Activated T-cell treated with anti-CD3 and anti-CD28 coated beads, Interleukin-2, amount 50 U/mL, for 48 hours (primary cell): ENCODE results near the gene XPNPEP3.

Experiments
- DNase-seq, 2 experiments: peaks; one replicate each; pipeline ENCODE4 v3.0.0-alpha.2; 2020

XPNPEP3 gene

DNA sequence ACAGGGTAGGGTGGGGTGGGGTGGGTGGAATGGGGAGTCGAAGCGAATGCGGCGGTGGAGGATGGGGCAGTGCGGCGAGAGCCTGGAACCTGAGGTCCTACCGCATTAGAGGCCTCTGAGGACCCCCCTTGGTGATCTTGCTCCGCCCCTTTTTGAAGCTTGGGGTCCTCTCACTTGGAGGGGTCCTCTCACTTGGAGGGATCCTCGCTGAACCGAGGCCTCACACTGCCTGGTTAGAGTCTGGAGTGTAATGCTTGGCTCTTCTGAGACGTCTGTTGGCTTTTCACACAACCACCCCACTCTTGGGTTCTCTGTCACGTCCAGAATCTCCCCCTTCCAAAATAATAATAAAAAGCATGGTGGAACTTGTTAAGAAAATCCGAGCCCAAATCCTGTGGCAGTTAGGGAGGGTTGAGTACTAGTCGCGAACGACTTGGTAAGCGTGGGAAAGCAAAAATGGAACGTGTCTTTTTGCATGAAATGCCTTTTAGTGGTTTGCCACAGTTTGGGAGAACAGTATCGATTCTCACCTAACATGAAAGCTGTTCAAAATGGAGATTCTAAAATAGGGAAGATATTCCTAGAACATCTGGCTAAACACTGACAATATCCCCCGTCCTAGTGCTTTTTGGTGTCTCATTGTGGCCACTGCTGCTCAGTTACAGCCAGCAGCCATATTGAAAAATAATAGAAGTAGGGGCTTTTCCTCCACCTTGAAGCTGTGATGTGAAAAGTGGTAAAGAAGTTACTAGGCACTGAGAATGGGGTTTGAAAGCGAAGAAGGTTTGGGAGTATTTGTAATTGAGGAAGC, 95.1 kb downstream of the XPNPEP3 start:
- DNase-seq: no peak

DNA sequence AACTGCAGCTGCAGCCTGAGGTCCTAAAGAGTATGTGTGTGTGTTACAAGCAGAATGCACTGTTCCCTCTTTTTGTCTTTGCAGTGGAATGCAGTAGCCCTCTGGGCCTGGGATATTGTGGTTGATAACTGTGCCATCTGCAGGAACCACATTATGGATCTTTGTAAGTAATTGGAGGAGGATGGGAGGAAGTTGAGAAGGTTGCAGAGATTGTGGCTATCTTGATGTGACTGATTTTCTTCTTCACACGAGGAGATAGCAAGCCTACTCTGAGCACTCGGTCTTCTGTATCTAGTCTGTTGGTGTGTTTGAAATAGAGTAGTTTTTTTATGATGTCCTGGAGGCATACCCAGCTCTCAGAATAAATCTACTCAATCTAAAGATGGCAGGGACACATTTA, 96.5 kb downstream of the XPNPEP3 start:
- DNase-seq: no peak

DNA sequence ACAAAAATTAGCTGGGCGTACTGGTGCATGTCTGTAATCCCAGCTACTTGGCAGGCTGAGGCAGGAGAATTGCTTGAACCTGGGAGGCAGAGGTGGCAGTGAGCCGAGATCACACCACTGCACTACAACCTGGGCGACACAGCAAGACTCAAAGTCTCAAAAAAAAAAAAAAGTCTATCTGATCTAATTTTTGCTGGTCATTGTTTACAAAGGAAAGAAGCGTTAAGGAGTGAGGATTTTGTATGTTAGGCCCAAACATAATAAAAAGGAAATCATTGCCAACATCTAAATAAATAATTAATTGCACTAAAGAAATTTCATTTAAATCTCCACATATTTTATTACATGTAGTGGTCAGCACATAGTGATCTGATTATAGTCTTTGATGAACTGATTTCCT, 97.2 kb downstream of the XPNPEP3 start:
- DNase-seq: no peak

- no peak for DNase-seq
These were observed 98.6 kb downstream of the XPNPEP3 start for GRCh38 chr22:40955571-40955970.

- no peak for DNase-seq
These were observed 100.7 kb downstream of the XPNPEP3 start for GRCh38 chr22:40957601-40958000.

DNA sequence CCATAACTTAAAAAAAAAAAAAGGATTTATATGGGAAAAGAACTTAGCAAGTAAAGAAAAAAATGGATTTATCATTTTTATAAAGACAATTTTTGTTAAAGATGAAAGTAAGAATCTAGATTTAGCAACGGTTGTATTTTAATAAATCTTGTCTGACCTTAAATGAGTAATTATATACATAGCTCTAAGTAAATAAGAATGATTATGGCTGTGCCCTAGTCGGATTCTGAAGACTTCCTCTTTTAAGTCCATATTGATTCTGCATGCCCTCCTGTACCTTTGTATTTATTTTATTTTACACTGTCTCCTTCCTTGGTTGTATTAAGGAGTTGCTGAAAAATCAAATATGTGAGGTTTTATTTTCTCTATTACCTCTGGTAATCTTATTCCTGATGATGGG, 101.4 kb downstream of the XPNPEP3 start:
- DNase-seq: no peak

- DNase-seq: no peak
These were observed 103.2 kb downstream of the XPNPEP3 start for GRCh38 chr22:40960145-40960544.

GRCh38 chr22:40965936-40966725, 109.2 kb downstream of the XPNPEP3 start:
- no peak for DNase-seq

- DNase-seq: no peak
These were observed 109.8 kb downstream of the XPNPEP3 start for GRCh38 chr22:40966726-40967085.

DNA sequence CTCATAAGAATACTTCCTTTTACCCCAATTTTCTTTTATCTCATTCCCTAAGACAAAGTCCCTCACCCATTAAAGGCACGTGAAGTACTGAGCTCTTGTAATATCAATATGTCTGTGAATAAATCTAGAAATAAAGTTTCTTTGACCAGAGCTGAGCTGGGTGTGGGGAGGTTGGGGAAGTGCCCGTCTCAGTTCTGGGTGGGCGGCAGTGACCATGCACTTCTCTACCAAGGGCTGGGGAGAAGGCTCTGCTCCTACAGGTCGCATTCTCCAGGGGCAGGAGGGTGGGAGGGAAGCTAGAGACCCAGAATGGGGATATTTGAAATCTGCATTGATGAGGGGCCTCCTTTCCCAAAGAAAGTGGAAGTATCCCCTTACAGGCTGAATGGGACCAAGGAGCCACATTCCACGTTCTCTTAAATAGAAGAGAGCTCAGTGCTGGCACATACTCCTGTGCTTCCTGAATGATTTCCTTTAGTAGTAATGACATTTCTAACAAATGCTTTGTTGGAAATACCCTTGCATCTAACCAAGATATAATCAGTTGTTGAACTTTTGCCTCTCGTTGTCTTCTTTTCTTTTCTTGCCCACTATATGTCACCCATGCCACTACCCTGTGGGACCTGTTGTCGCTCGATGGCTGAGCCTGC, 110.3 kb downstream of the XPNPEP3 start:
- DNase-seq: no peak

DNA sequence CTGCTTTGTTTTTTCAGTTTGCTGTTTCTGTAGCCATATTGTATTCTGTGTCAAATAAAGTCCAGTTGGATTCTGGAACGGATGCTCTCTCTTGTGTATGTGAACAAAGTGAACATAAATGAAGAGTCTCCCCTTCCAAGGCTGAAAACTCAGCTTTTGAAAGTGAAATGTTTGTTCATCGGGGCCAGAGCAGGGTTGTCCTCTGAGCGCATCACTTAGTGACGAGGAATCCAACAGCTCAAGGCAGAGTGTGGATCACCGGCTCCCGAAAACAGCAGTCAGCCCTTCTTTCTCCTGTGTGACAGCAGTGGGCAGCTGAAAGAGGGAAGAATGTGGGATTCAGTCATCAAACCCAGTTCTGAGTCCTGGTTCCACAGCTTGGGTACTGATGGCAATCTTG, 115.6 kb downstream of the XPNPEP3 start:
- DNase-seq: no peak

- no peak for DNase-seq
These were observed 116.2 kb downstream of the XPNPEP3 start for GRCh38 chr22:40973144-40973543.

- DNase-seq: no peak
These were observed 118.4 kb downstream of the XPNPEP3 start for GRCh38 chr22:40975366-40975765.

DNA sequence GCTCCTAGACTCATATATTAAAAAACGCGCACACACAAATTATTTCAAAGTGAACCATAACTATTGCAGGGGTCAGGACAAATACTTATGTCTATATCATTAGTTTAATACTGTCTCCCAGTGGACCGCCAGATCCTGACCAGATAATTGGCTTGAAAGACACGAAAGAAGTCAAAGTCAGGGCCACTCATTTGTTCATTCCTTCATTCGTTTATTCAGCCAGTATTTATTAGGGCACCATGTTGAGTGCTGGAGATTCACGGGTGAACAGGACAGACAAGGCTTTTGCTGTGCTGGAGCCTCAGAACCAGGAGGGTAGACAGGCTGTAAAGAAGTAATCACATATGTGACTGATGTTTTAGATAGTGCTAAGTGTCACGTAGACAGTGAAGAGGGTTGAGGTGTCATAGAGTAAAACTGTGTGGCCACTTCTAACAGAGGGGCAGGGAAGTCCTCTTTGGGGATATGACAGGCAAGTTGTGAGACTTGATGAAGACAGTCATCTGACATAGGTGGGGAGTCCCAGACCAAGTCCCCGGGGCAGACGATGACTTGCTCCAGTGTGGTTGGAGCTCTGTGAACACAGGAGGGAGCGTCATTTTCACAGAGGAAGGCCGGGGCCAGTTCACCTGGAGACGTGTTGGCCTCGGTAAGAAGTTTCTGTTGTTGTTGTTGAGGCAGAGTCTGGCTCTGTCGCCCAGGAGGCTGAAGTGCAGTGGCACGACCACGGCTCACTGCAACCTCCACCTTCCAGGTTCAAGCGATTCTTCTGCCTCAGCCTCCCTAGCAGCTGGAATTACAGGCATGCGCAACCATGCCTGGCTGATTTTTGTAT, 120.1 kb downstream of the XPNPEP3 start:
- no peak for DNase-seq

GRCh38 chr22:40979198-40979597, 122.2 kb downstream of the XPNPEP3 start:
- DNase-seq: no peak

GRCh38 chr22:40979871-40980270, 122.9 kb downstream of the XPNPEP3 start:
- DNase-seq: no peak
